GM12878 (cell line): ENCODE data around the gene TMEM127. TPM values are rescaled to one million over a fixed set of nuclear protein-coding genes. Genes with fewer than 3 reads are reported as not detected.

Experiments used
- BCL3 ChIP-seq: IDR thresholded peaks from 2 replicates; pipeline ENCODE4 v1.6.1; 2011; ENCODE audit warnings: borderline replicate concordance, low read depth, mild to moderate bottlenecking, moderate library complexity, low read length; ENCODE audit not compliant: insufficient read depth, poor library complexity, severe bottlenecking
- CEBPZ ChIP-seq: fragments of 150-350 bp; IDR thresholded peaks from 2 replicates; pipeline ENCODE4 v1.6.1; 2016; ENCODE audit warnings: low read depth, low read length
- FOS ChIP-seq: IDR thresholded peaks from 3 replicates; pipeline ENCODE4 v1.6.1; 2011; ENCODE audit warnings: borderline replicate concordance; ENCODE audit not compliant: insufficient read length; ENCODE audit errors: extremely low read depth
- IKZF1 ChIP-seq: fragments of 450-650 bp; conservative IDR thresholded peaks from 2 replicates; pipeline ENCODE4 v1.6.1; 2017; ENCODE audit warnings: antibody characterized with exemption, mild to moderate bottlenecking
- MTA2 ChIP-seq: fragments of 450-650 bp; IDR thresholded peaks from 2 replicates; pipeline ENCODE4 v1.6.1; 2016; ENCODE audit warnings: low read depth, mild to moderate bottlenecking, moderate library complexity
- TCF3 ChIP-seq: IDR thresholded peaks from 2 replicates; pipeline ENCODE4 v1.6.1; 2012; ENCODE audit warnings: low read depth, mild to moderate bottlenecking, low read length, borderline replicate concordance; ENCODE audit not compliant: insufficient read depth
- ZNF207 ChIP-seq: fragments of 450-650 bp; IDR thresholded peaks from 2 replicates; pipeline ENCODE4 v1.6.1; 2014; ENCODE audit warnings: antibody characterized with exemption, mild to moderate bottlenecking, borderline replicate concordance
- polyA plus RNA-seq, 11 experiments: library from polyadenylated mRNA; depleted of rRNA in 4 of 11; unstranded in 6 of 11; stranded (reverse) in 5 of 11; fragments of >200 nt; fragmentation: Nextera tagmentation in 4 of 11; fragmentation: Illumina TruSeq in 1 of 11; extraction: Ambion mirVana in 4 of 11; extraction: Trizol in 1 of 11; gene quantifications; 1 replicate in 1 of 11; 2 replicates in 10 of 11; pipeline versions ENCODE4 v1.2.1 to v1.2.3, GENCODE V29; 2011 to 2016; ENCODE audit warnings: inconsistent platforms in 2 of 11, missing spikeins in 2 of 11, low read depth in 1 of 11
- total RNA-seq, 4 experiments: library from RNA; depleted of rRNA in 3 of 4; stranded (reverse); fragments of >200 nt in 3 of 4; fragmentation: Illumina TruSeq in 1 of 4; extraction: Trizol in 1 of 4; gene quantifications; 2 replicates each; pipeline versions ENCODE4 v1.2.1 to v1.2.3, GENCODE V29; 2013 to 2021

The TMEM127 gene
- total and polyA plus RNA-seq, 10 of the 15 experiments (the other 5 are each of a cell fraction or from before 2014, with no cell fraction given): 2.6 to 27.2 (median 17.7) TPM

- TF ChIP-seq BCL3 (no peak), IKZF1 (no peak), ZNF207 (no peak), FOS (no peak), TCF3 (no peak), CEBPZ (no peak), MTA2 (no peak)
Measured at GRCh38 chr2:96306370-96306769, 40.6 kb upstream of the TMEM127 start (continued).
